NOMO-1 treated with dmso at 0.1 percent for 144 hours (cell line): Measurements from ENCODE around the gene EIF4B.

ENCODE experiments used
- DNase-seq: peaks from one replicate; lab custom pipeline; 2025; ENCODE audit not compliant: unreplicated experiment; lab: John Stamatoyannopoulos, UW

EIF4B gene

GRCh38 chr12:53057816-53058500, 51.7 kb downstream of the EIF4B start:
- no peak for DNase-seq

DNA sequence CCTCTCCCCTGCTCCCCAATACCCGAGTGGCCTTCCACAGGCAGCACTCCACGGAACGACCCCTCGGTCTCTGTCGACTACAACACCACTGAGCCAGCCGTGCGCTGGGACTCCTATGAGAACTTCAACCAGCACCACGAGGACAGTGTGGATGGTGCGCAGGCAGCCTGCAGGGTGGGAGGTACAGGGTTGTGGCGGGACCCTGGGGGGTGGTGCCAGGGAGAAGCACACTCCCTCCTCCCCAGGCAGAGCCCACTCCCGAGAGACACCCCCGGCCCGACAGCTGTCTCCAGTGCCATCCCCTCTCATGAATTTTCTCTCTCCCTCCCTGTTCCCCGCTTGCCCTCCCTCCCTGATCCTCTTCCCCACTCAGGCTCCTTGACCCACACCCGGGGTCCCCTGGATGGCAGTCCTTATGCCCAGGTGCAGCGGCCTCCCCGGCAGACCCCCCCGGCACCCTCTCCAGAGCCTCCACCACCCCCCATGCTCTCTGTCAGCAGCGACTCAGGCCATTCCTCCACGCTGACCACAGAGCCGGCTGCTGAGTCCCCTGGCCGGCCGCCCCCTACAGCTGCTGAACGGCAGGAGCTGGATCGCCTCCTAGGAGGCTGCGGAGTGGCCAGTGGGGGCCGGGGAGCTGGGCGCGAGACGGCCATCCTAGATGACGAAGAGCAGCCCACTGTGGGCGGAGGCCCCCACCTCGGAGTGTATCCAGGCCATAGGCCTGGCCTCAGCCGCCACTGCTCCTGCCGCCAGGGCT, 52.6 kb downstream of the EIF4B start:
- DNase-seq: no peak

DNA sequence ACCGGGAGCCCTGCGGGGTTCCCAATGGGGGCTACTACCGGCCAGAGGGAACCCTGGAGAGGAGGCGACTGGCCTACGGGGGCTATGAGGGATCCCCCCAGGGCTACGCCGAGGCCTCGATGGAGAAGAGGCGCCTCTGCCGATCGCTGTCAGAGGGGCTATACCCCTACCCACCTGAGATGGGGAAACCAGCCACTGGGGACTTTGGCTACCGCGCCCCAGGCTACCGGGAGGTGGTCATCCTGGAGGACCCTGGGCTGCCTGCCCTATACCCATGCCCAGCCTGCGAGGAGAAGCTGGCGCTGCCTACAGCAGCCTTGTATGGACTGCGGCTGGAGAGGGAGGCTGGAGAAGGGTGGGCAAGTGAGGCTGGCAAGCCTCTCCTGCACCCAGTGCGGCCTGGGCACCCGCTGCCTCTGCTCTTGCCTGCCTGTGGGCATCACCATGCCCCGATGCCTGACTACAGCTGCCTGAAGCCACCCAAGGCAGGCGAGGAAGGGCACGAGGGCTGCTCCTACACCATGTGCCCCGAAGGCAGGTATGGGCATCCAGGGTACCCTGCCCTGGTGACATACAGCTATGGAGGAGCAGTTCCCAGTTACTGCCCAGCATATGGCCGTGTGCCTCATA, 53.3 kb downstream of the EIF4B start:
- no peak for DNase-seq

DNA sequence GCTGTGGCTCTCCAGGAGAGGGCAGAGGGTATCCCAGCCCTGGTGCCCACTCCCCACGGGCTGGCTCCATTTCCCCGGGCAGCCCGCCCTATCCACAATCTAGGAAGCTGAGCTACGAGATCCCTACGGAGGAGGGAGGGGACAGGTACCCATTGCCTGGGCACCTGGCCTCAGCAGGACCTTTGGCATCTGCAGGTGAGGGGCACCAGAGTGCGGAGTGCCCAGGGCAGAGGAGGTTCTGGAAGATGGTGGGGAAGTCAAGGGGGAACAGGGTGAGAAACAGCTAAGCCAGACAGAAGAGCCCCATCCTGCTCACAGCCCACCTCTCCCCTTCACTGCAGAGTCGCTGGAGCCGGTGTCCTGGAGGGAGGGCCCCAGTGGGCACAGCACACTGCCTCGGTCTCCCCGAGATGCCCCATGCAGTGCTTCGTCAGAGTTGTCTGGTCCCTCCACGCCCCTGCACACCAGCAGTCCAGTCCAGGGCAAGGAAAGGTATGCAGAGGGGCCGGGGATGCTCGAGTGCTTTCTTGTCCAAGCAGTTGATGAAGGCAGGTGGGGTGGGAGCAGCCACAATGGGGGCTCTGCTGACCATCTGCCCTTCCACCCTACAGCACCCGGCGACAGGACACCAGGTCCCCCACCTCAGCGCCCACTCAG, 53.9 kb downstream of the EIF4B start:
- DNase-seq: no peak

DNA sequence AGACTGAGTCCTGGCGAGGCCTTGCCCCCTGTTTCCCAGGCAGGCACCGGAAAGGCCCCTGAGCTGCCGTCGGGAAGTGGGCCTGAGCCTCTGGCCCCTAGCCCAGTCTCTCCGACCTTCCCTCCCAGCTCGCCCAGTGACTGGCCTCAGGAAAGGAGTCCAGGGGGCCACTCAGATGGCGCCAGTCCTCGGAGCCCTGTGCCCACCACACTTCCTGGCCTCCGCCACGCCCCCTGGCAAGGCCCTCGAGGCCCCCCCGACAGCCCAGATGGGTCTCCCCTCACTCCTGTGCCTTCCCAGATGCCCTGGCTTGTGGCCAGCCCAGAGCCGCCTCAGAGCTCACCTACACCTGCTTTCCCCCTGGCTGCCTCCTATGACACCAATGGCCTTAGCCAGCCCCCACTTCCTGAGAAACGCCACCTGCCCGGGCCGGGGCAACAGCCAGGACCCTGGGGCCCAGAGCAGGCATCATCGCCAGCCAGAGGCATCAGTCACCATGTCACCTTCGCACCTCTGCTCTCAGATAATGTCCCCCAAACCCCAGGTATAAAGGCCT, 54.5 kb downstream of the EIF4B start:
- no peak for DNase-seq

- DNase-seq: no peak
Observed at GRCh38 chr12:53061404-53062010, 55.3 kb downstream of the EIF4B start.

DNA sequence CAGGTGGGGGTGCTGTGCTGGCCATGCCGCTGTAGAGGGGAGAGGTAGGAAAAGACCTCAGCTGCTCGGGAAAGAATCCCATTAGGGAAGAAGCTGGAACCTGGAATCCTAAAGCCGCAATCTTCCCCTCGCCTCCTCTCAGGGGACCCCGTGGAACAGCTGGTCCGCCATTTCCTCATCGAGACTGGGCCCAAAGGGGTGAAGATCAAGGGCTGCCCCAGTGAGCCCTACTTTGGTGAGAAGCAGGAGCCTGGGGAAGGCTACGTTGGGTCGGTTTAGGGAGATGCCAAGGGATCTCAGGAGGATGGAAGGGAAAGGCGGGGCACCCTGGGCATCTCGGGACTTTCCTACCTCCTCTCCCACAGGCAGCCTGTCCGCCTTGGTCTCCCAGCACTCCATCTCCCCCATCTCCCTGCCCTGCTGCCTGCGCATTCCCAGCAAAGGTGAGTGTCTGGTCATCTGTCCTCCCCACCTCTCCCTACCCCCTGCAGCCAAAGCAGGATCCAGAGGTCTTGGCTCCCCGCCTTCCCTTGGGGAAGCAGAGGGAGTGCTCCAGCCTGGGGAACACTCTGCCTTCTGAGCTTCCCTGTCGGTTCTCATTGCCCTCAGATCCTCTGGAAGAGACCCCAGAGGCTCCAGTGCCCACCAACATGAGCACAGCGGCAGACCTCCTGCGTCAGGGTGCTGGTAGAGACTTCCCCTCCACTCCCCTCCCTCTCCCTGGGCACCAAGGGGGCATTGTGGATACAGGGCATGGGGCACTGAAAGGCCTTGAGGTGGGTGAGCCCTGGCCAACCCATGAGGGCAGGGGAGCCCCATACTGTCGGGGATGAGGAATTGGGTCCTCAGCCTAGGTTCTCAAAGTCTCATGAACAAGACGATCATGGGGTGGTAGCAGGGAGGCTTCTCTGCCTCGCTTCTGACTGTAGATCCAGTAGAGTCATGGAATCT, 56.0 kb downstream of the EIF4B start:
- DNase-seq: no peak

DNA sequence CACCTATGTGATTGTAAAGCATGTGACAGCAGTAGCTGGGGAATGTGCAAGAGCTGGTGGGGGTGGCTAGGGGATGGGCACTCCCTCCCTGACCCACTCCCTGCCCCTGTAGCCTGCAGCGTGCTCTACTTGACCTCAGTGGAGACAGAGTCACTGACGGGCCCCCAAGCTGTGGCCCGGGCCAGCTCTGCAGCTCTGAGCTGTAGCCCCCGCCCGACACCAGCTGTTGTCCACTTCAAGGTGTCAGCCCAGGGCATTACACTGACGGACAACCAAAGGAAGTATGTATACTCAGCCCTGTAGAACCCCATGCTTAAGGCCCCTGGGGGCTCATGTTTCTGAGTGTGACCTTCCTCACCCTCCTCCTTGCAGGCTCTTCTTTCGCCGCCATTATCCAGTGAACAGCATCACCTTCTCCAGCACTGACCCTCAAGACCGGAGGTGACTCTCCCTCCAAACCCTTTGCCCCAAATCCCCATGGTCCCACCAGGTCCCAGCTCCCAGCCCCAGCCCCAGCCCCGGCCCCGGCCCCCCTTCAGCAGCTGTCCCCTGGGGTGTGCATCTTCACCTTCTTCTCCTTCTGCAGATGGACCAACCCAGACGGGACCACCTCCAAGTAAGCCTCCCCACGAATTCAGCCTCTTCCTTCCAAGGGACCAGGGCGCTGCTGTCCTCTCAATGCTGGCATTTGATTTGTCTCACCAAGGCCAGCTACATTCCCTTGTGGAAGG, 56.9 kb downstream of the EIF4B start:
- DNase-seq: no peak

DNA sequence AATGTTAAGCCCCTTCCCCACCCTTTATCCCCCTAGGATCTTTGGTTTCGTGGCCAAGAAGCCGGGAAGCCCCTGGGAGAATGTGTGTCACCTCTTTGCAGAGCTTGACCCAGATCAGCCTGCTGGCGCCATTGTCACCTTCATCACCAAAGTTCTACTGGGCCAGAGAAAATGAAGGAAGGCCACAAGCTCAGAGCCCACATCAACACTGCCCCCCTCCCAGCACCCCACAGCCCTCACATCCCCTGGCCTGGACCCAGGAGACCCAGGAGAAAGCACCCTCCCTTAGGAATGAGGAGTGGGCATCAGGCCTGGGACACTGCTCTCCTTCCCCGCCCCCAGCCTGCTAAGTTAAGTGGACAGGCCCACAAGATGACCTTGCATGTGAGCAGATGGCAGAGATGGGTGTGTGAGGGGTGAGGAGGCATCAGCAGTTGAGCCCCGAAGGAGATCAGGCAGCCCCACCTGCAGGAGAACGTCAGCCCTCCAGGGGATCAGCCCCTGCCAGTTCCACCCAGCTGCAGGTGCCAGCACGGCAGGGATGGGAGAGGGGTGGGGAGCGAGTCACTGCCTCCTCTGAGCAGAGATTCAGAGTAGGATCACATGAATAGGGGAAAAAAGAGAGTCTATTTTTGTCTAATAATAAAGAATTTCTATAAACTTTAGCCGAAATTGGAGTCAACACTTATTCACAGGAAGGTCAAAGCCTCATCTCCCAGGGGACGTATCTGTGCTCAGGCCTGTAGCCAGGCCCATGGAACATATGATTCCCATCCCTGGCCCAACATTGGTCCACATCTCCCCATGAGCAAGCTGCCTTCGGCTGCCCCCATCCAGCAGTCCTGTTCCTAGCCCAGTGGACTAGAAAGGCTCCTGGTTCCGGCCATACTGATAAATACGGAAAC, 57.7 kb downstream of the EIF4B start:
- DNase-seq: no peak

DNA sequence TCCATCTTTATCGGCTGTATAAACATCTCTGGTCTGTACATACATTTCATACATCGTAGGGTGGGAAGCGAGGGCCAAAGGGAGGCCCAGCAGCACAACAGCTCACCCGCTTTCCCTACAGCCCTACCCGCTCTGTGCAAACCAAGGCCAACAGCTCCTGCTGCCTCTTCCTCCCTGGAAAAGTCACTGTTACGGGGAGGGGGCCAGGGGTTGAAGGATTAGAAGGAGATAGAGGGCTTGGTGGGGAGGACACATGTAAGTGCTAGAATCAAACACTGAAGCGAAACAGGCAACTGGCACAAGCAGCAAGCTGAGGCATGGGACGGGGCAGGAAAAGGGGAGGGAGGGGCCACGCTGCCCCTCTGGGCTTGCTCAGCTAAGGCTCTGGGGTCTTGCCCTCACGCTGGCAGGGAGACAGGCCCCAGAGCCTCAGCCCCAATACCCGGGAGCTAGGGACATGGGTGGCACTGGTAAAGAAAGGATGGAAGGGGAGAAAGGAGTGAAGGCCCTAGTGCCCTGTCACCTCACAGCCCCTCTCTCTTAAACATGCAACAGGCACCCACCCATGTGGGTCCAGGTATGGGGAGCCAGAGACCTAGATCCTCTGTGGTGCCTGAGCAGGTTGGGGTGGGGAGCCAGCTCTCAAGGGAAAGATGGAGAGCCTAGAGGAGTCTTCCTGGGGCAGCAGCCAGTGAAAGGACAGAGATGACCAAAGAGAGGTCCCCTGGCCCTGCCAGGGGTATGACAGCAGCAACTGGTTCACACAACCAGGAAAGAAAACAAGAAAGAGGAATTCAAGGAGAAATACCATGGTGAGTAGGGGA, 58.6 kb downstream of the EIF4B start:
- no peak for DNase-seq

DNA sequence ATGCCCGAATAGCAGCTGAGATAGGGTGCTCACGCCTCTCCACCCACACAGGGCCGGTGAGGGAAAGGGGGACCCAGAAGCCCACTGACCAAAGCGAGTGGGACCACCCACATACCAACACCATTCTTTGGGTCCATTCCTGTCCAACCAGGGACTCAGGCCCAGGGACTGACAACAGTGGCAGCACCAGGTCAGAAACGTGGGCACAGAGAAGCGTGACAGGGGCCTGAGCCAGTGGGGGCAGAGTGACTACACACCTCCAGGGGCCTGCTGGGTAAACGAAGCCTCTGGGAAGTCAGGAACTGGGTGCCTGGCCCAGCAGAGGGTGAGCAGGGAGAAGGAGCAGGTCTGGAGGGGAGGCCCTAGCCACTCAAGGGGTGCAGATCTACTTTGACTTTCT, 59.2 kb downstream of the EIF4B start:
- DNase-seq: no peak

- no peak for DNase-seq
Observed at GRCh38 chr12:53065975-53066931, 60.0 kb downstream of the EIF4B start.

DNA sequence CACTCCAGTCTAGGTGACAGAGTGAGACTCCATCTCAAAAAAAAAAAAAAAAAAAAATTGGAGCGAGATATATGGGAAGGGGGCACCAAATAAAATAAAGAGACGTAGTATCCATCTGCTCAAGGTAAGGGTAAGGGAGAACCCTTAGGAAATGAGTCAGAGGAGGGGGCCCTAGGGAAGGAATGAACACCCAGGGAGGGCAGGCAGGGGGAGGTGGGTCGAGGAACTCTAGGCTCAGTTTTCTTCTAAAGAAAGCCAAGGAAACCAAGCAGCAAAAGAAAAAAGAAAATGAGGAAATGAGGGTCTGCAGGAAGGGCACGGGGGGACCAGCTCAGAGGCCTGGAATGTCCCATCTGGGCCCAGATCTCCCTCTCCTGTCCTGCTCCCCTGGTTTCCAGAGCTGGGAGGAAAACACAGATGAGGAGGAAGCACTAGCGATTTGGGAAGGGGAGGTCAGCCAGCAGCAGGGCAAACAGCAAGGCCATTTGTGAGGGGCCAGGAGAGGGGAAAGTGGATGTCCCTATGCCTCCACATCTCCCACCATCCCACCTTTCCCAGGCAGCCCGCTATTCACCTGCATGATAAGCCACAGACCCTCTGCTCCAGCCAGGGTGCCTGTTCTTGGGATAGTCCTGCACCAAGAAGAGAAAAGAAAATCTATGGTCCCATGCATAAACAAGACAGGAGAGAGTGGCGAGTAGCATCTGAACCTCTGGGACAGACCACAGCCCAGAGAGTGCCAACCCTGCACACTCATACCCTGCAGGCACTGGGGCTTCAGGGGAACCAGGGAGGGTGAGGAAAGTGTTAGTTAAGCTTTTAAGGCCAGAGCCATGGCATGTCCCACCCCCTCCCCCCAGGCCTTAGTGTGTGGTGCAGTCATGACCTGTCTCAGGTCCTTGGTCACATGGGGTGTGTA, 61.1 kb downstream of the EIF4B start:
- no peak for DNase-seq

DNA sequence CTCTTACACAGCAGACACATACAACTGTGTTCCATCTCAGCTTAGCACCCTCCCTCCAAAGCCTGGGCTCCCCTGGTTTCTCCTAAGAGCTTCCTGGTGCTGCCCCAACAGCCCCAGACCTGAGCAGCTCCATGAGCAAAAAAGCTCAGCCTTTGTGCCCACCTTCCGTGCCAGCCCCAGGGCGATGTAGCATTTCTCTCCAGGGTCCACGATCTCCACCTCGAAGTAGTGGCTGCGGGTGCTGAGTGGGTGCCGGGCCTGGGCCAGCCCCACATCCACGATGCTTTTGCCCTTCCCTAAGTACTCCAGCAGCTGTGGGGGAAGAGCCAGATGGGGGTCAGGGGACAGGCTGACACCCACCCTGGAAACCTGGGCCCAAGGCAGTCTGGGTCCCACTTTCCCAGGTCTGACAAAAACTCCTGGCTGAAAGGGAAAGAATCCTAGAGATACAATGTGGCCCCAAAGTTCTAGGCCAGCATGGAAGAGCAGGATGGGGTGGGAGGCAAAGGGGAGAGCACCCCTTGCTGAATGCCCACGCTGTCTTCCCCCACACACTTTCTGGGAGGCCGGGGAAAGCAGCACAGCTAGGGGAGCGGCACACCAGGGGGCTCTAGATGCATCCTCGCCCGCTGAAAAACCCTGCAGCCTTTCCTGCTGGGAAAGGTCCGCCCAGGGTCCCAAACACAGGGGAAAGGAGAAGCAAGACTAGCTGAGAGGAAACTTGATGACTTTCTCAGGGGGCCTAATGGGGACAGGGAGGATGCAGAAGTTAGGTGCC, 61.9 kb downstream of the EIF4B start:
- DNase-seq: no peak
